HCT116 (cell line): ENCODE data around the gene TMEM54. TPM values are rescaled to one million over a fixed set of nuclear protein-coding genes. Genes with fewer than 3 reads are reported as not detected.

Experiments used
- ATAC-seq: fragments of 200-7000 bp; cut with Tn5 transposase; 2 replicates; pipeline ENCODE4 v1.9.1; 2020; ENCODE audit warnings: mild to moderate bottlenecking, moderate library complexity
- BruUV-seq: library from RNA; stranded (reverse); fragments of 400-500 nt; replicated peaks from 2 replicates; lab custom pipeline; 2021; lab: Mats Ljungman, UMichigan
- CTCF ChIA-PET: fragments of 300-600 bp; sonication (Branson Sonifier 250); formaldehyde crosslinking; loops from one replicate; lab custom pipeline; 2021; ENCODE audit warnings: antibody characterized with exemption; lab: Charles Lee
- POLR2A ChIA-PET: fragments of 300-600, 350-600 bp; sonication (Branson Sonifier 250); formaldehyde crosslinking; loops from one replicate; lab custom pipeline; 2021; ENCODE audit warnings: antibody characterized with exemption; lab: Charles Lee
- RAD21 ChIA-PET, 2 experiments: fragments of 300-600 bp; sonication (Branson Sonifier 250); formaldehyde crosslinking; loops; one replicate each; lab custom pipeline; 2023; ENCODE audit warnings: low total read pairs in 2 of 2; ENCODE audit not compliant: uncharacterized antibody in 2 of 2, unreplicated experiment in 2 of 2, low non-redundant PET in 1 of 2; lab: Charles Lee
- DNase-seq: peaks from one replicate; pipeline ENCODE4 v3.0.0-alpha.2; 2010; ENCODE audit warnings: low read depth, low spot score
- H2AFZ ChIP-seq: fragments of 200-600 bp; shearing (Covaris generic), sonication (generic); 2 replicates; pipeline ENCODE4 v1.6.1; 2017; ENCODE audit warnings: low read depth, mixed run types, mixed read lengths, antibody characterized with exemption, low read length; ENCODE audit not compliant: poor library complexity, severe bottlenecking
- H3K27ac ChIP-seq: 2 replicates; pipeline ENCODE4 v1.5.1; 2012; ENCODE audit warnings: low read depth, low read length
- H3K27me3 ChIP-seq: fragments of 200-600 bp; sonication (generic); 2 replicates; pipeline ENCODE4 v1.6.1; 2016; ENCODE audit warnings: mixed run types, low read length, mixed read lengths; ENCODE audit not compliant: insufficient read depth
- H3K36me3 ChIP-seq, 2 experiments: fragments of 200-500 bp in 1 of 2; fragments of 200-600 bp in 1 of 2; sonication (Bioruptor generic) in 1 of 2; sonication (generic) in 1 of 2; 2 replicates each; pipeline versions ENCODE4 v1.5.1 to v1.6.1; 2014 to 2016; ENCODE audit warnings: low read length in 2 of 2, inconsistent platforms in 1 of 2, mixed read lengths in 1 of 2, mixed run types in 1 of 2; ENCODE audit not compliant: insufficient read depth in 2 of 2, control insufficient read depth in 1 of 2
- H3K4me1 ChIP-seq, 2 experiments: fragments of 200-600 bp in 1 of 2; sonication (generic) in 1 of 2; 2 replicates each; pipeline versions ENCODE4 v1.5.1 to v1.6.1; 2012 to 2017; ENCODE audit warnings: low read length in 2 of 2, inconsistent platforms in 1 of 2, mild to moderate bottlenecking in 1 of 2, mixed read lengths in 1 of 2, mixed run types in 1 of 2, moderate library complexity in 1 of 2; ENCODE audit not compliant: insufficient read depth in 2 of 2, control insufficient read depth in 1 of 2
- H3K4me2 ChIP-seq: fragments of 200-600 bp; sonication (generic); 2 replicates; pipeline ENCODE4 v1.6.1; 2017; ENCODE audit warnings: mixed run types, low read length, mixed read lengths
- H3K4me3 ChIP-seq, 2 experiments: fragments of 200-600 bp in 1 of 2; sonication (generic) in 1 of 2; replicated peaks in 1 of 2; 2 replicates each; pipeline ENCODE4 v1.5.1; 2011 to 2016; ENCODE audit warnings: low read length in 2 of 2, control low read depth in 1 of 2, low read depth in 1 of 2, mild to moderate bottlenecking in 1 of 2, mixed read lengths in 1 of 2, mixed run types in 1 of 2
- H3K79me2 ChIP-seq: fragments of 200-600 bp; sonication (generic); 2 replicates; pipeline ENCODE4 v1.6.1; 2017; ENCODE audit warnings: mild to moderate bottlenecking, mixed run types, low read length, moderate library complexity, mixed read lengths; ENCODE audit not compliant: insufficient read depth
- H3K9ac ChIP-seq: fragments of 200-600 bp; sonication (generic); 2 replicates; pipeline ENCODE4 v1.6.1; 2016; ENCODE audit warnings: low read length, mixed read lengths
- H3K9me2 ChIP-seq: fragments of 200-600 bp; sonication (generic), shearing (Covaris generic); 2 replicates; pipeline ENCODE4 v1.6.1; 2017; ENCODE audit warnings: mixed run types, mild to moderate bottlenecking, moderate library complexity; ENCODE audit not compliant: insufficient read depth
- H3K9me3 ChIP-seq, 2 experiments: fragments of 200-500 bp in 1 of 2; fragments of 200-600 bp in 1 of 2; sonication (Bioruptor generic) in 1 of 2; sonication (generic) in 1 of 2; 2 replicates each; pipeline ENCODE4 v1.6.1; 2014 to 2017; ENCODE audit warnings: low read length in 2 of 2, mixed read lengths in 2 of 2, inconsistent platforms in 1 of 2, low read depth in 1 of 2, mild to moderate bottlenecking in 1 of 2, mixed run types in 1 of 2, moderate library complexity in 1 of 2; ENCODE audit not compliant: control insufficient read depth in 1 of 2, insufficient read depth in 1 of 2
- H4K20me1 ChIP-seq: fragments of 200-600 bp; sonication (generic), shearing (Covaris generic); 2 replicates; pipeline ENCODE4 v1.6.1; 2017; ENCODE audit warnings: mixed run types, mild to moderate bottlenecking, moderate library complexity; ENCODE audit not compliant: insufficient read depth
- CBX3 ChIP-seq: IDR thresholded peaks from 2 replicates; pipeline ENCODE4 v1.6.1; 2012; ENCODE audit warnings: low read depth
- CEBPB ChIP-seq: IDR thresholded peaks from 2 replicates; pipeline ENCODE4 v1.6.1; 2012; ENCODE audit warnings: low read depth
- EGR1 ChIP-seq: IDR thresholded peaks from 2 replicates; pipeline ENCODE4 v1.6.1; 2012; ENCODE audit warnings: low read depth
- FOSL1 ChIP-seq: IDR thresholded peaks from 2 replicates; pipeline ENCODE4 v1.6.1; 2012; ENCODE audit warnings: low read depth
- POLR2A ChIP-seq: IDR thresholded peaks from 2 replicates; pipeline ENCODE4 v1.7.0; 2011; ENCODE audit warnings: borderline replicate concordance; ENCODE audit not compliant: insufficient read depth, insufficient read length; ENCODE audit errors: extremely low read depth
- POLR2AphosphoS5 ChIP-seq: IDR thresholded peaks from 2 replicates; pipeline ENCODE4 v1.6.1; 2011; ENCODE audit warnings: mild to moderate bottlenecking, low read depth, low read length, moderate library complexity
- SIN3A ChIP-seq: IDR thresholded peaks from 2 replicates; pipeline ENCODE4 v1.6.1; 2012; ENCODE audit warnings: low read depth
- SP1 ChIP-seq: IDR thresholded peaks from 2 replicates; pipeline ENCODE4 v1.6.1; 2012; ENCODE audit warnings: low read depth
- SRF ChIP-seq: IDR thresholded peaks from 2 replicates; pipeline ENCODE4 v1.6.1; 2012; ENCODE audit warnings: low read depth
- TCF7L2 ChIP-seq: IDR thresholded peaks from 2 replicates; pipeline ENCODE4 v1.7.0; 2011; ENCODE audit warnings: borderline replicate concordance, inconsistent platforms; ENCODE audit not compliant: insufficient read depth, insufficient read length; ENCODE audit errors: extremely low read depth
- YY1 ChIP-seq: IDR thresholded peaks from 2 replicates; pipeline ENCODE4 v1.6.1; 2011; ENCODE audit warnings: low read length, low read depth, moderate library complexity, mild to moderate bottlenecking; ENCODE audit not compliant: insufficient replicate concordance; ENCODE audit errors: extremely low read depth
- ZFX ChIP-seq: fragments of 450-650 bp; IDR thresholded peaks from 2 replicates; pipeline ENCODE4 v1.6.1; 2017
- ZNF274 ChIP-seq: fragments of 200-500 bp; sonication (Bioruptor generic); IDR thresholded peaks from 2 replicates; pipeline ENCODE4 v1.6.1; 2014; ENCODE audit warnings: mild to moderate bottlenecking, low read depth, low read length, inconsistent platforms
- intact Hi-C: fragments of 100-400 bp; cut with micrococcal nuclease; formaldehyde crosslinking; loops from 2 replicates; pipeline ENCODE4 v1.10.0; 2022
- total RNA-seq: library from RNA; stranded (reverse); gene quantifications from one replicate; pipeline ENCODE4 v1.2.1, GENCODE V29; 2021; ENCODE audit not compliant: unreplicated experiment
- TF ChIP-seq, protein P1 (sequence below): IDR thresholded peaks from 2 replicates; pipeline ENCODE4 v1.6.1; 2012
- TF ChIP-seq, protein P2 (sequence below): IDR thresholded peaks from 2 replicates; pipeline ENCODE4 v1.6.1; 2012
- TF ChIP-seq, protein P3 (sequence below), 3 experiments: fragments of 200-600 bp in 1 of 3; sonication (generic) in 1 of 3; IDR thresholded peaks in 2 of 3; conservative IDR thresholded peaks in 1 of 3; 2 replicates each; pipeline ENCODE4 v1.5.1; 2012 to 2017; ENCODE audit warnings: low read depth in 2 of 3, low read length in 2 of 3, antibody characterized with exemption in 1 of 3, borderline replicate concordance in 1 of 3, control low read depth in 1 of 3, mild to moderate bottlenecking in 1 of 3, mixed read lengths in 1 of 3, mixed run types in 1 of 3, moderate library complexity in 1 of 3; ENCODE audit not compliant: insufficient read depth in 1 of 3
- TF ChIP-seq, protein P4 (sequence below): IDR thresholded peaks from 2 replicates; pipeline ENCODE4 v1.6.1; 2012; ENCODE audit warnings: low read depth
- TF ChIP-seq, protein P5 (sequence below): IDR thresholded peaks from 2 replicates; pipeline ENCODE4 v1.6.1; 2011; ENCODE audit warnings: mild to moderate bottlenecking, low read length, moderate library complexity; ENCODE audit not compliant: insufficient replicate concordance; ENCODE audit errors: extremely low read depth

The TMEM54 gene
- total RNA-seq, 1 experiment from 2014 or later, result 121 TPM

DNA sequence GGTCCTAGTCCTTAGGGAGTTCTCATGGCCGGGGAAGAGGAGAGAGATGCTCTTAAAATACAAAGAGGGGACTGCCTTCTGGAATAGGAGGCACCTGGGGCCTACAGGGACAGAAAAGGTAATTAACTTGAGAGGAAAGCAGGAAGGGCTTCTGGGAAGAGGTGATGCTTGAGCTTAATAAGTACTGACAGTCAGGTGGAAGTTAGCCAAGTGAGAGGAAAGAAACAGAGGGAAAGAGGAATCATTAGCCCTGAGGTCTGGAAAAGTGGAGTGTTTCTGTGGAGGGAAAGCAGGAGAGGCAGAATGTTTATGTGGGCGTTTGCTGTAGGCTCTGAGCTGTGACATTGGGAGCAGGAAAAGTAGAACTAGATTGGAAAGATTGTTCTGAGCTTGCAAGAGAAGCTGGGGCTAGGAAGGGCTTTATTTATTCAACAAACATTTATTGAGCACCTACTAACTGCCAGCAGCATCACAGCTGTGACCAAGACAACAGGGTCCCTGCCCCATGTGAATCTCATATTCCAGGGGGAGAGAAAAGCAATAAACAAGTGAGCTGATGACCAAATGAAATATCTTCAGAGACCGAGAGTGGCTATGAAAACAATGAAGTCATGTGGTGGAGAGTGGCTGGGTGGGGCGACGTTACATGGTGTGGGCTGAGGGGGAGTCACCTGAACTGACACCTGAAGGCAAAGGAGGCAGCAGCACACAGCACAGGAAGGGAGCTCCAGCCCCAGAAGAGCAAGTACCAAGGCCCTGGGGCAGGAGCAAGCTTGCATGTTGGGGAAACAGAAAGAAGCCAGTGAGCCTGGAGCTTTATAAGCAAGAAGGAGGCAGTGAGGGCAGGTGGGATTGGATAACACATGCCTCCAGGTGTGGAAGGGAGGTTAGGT is 26.1 kb downstream of the TMEM54 start:
- Histone ChIP-seq H2AFZ (no peak overlapping the region), H4K20me1 (no peaks in the 10 kb centered on the region), H3K4me2 (no peak overlapping the region), H3K4me3 (no peak overlapping the region), H3K27me3 (no peaks in the 10 kb centered on the region), H3K9me3 (no peaks in the 10 kb centered on the region), H3K9me2 (no peaks in the 10 kb centered on the region), H3K27ac (no peak overlapping the region), H3K4me1 (peaks cover 2 to 11% of the 10 kb centered on the region in 2 experiments; a peak in 2 of 4 replicates), H3K36me3 (no peaks in the 10 kb centered on the region), H3K9ac (no peak overlapping the region), H3K79me2 (no peaks in the 10 kb centered on the region)
- intact Hi-C loops, result no loop called here
- ATAC-seq (no peak), DNase-seq (no peak)
- BruUV-seq, result no TSS peak
- CTCF ChIA-PET, result interaction anchor here (0.6 to 3.2 kb wide), 10 partner anchors 8 to 489 kb away, joined by 3 to 27 read pairs (median 4); partner anchors contain the start of gene HPCA
- POLR2A ChIA-PET, result interaction anchor here (1.3 kb wide), 1 partner anchor 206 kb away, joined by 3 read pairs; the partner anchor contains the start of gene AZIN2
- RAD21 ChIA-PET, result interaction anchor here in 1 of 2 experiments (1.1 kb wide), 1 partner anchor 211 kb away, joined by 4 read pairs; no protein-coding TSS in a partner anchor
- no peak for TF ChIP-seq CBX3
- TF ChIP-seq TCF7L2, result no peak
- TF ChIP-seq, protein P1, sequence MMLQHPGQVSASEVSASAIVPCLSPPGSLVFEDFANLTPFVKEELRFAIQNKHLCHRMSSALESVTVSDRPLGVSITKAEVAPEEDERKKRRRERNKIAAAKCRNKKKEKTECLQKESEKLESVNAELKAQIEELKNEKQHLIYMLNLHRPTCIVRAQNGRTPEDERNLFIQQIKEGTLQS, result no peak
- TF ChIP-seq CEBPB, result no peak
- TF ChIP-seq, protein P2, sequence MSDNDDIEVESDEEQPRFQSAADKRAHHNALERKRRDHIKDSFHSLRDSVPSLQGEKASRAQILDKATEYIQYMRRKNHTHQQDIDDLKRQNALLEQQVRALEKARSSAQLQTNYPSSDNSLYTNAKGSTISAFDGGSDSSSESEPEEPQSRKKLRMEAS, result no peak
- no peak for TF ChIP-seq EGR1
- TF ChIP-seq SP1, result no peak
- TF ChIP-seq, protein P3, sequence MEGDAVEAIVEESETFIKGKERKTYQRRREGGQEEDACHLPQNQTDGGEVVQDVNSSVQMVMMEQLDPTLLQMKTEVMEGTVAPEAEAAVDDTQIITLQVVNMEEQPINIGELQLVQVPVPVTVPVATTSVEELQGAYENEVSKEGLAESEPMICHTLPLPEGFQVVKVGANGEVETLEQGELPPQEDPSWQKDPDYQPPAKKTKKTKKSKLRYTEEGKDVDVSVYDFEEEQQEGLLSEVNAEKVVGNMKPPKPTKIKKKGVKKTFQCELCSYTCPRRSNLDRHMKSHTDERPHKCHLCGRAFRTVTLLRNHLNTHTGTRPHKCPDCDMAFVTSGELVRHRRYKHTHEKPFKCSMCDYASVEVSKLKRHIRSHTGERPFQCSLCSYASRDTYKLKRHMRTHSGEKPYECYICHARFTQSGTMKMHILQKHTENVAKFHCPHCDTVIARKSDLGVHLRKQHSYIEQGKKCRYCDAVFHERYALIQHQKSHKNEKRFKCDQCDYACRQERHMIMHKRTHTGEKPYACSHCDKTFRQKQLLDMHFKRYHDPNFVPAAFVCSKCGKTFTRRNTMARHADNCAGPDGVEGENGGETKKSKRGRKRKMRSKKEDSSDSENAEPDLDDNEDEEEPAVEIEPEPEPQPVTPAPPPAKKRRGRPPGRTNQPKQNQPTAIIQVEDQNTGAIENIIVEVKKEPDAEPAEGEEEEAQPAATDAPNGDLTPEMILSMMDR (IDR thresholded peaks at IDR 0.05 in 2 of 3, conservative IDR thresholded peaks at IDR 0.05 in 1 of 3; ENCODE audit: borderline replicate concordance in 1 of 3, insufficient read depth in 1 of 3, low read depth in 2 of 3, low read length in 2 of 3), result no peak
- TF ChIP-seq ZNF274, result no peak
- no peak for TF ChIP-seq POLR2AphosphoS5
- no peak for TF ChIP-seq YY1
- TF ChIP-seq ZFX, result no peak
- TF ChIP-seq POLR2A, result no peak
- TF ChIP-seq SIN3A, result no peak
- TF ChIP-seq, protein P4, sequence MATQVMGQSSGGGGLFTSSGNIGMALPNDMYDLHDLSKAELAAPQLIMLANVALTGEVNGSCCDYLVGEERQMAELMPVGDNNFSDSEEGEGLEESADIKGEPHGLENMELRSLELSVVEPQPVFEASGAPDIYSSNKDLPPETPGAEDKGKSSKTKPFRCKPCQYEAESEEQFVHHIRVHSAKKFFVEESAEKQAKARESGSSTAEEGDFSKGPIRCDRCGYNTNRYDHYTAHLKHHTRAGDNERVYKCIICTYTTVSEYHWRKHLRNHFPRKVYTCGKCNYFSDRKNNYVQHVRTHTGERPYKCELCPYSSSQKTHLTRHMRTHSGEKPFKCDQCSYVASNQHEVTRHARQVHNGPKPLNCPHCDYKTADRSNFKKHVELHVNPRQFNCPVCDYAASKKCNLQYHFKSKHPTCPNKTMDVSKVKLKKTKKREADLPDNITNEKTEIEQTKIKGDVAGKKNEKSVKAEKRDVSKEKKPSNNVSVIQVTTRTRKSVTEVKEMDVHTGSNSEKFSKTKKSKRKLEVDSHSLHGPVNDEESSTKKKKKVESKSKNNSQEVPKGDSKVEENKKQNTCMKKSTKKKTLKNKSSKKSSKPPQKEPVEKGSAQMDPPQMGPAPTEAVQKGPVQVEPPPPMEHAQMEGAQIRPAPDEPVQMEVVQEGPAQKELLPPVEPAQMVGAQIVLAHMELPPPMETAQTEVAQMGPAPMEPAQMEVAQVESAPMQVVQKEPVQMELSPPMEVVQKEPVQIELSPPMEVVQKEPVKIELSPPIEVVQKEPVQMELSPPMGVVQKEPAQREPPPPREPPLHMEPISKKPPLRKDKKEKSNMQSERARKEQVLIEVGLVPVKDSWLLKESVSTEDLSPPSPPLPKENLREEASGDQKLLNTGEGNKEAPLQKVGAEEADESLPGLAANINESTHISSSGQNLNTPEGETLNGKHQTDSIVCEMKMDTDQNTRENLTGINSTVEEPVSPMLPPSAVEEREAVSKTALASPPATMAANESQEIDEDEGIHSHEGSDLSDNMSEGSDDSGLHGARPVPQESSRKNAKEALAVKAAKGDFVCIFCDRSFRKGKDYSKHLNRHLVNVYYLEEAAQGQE, result no peak
- TF ChIP-seq, protein P5, sequence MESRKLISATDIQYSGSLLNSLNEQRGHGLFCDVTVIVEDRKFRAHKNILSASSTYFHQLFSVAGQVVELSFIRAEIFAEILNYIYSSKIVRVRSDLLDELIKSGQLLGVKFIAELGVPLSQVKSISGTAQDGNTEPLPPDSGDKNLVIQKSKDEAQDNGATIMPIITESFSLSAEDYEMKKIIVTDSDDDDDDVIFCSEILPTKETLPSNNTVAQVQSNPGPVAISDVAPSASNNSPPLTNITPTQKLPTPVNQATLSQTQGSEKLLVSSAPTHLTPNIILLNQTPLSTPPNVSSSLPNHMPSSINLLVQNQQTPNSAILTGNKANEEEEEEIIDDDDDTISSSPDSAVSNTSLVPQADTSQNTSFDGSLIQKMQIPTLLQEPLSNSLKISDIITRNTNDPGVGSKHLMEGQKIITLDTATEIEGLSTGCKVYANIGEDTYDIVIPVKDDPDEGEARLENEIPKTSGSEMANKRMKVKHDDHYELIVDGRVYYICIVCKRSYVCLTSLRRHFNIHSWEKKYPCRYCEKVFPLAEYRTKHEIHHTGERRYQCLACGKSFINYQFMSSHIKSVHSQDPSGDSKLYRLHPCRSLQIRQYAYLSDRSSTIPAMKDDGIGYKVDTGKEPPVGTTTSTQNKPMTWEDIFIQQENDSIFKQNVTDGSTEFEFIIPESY, result no peak
- no peak for TF ChIP-seq SRF
- TF ChIP-seq FOSL1, result no peak
